KMS-11 (cell line): ENCODE results near the gene KIAA2012.

Source experiments
- H2AFZ ChIP-seq: fragments of 200-600 bp; sonication (generic); 2 replicates; pipeline ENCODE4 v1.6.1; 2016; ENCODE audit warnings: antibody characterized with exemption, mixed run types, low read depth
- H3K27ac ChIP-seq: fragments of 200-600 bp; sonication (generic); 2 replicates; pipeline ENCODE4 v1.6.1; 2016; ENCODE audit warnings: mild to moderate bottlenecking, mixed run types
- H3K27me3 ChIP-seq: fragments of 200-600 bp; sonication (generic); 2 replicates; pipeline ENCODE4 v1.6.1; 2017; ENCODE audit warnings: mild to moderate bottlenecking, low read depth, mixed run types, moderate library complexity; ENCODE audit not compliant: insufficient read depth
- H3K36me3 ChIP-seq: fragments of 200-600 bp; sonication (generic); 2 replicates; pipeline ENCODE4 v1.6.1; 2017; ENCODE audit warnings: mild to moderate bottlenecking, mixed run types; ENCODE audit not compliant: insufficient read depth
- H3K4me1 ChIP-seq: fragments of 200-600 bp; sonication (generic); 2 replicates; pipeline ENCODE4 v1.6.1; 2016; ENCODE audit warnings: mild to moderate bottlenecking, low read depth, mixed run types; ENCODE audit not compliant: poor library complexity, severe bottlenecking
- H3K4me2 ChIP-seq: fragments of 200-600 bp; sonication (generic); 2 replicates; pipeline ENCODE4 v1.7.0; 2016; ENCODE audit warnings: mild to moderate bottlenecking, mixed run types
- H3K4me3 ChIP-seq: fragments of 200-600 bp; sonication (generic); IDR thresholded peaks from 2 replicates; pipeline ENCODE4 v1.6.1; 2017; ENCODE audit warnings: low read depth, low read length, mixed read lengths; ENCODE audit not compliant: insufficient read depth
- H3K79me2 ChIP-seq: fragments of 200-600 bp; sonication (generic); 2 replicates; pipeline ENCODE4 v1.6.1; 2016; ENCODE audit warnings: low read depth, mixed run types; ENCODE audit not compliant: insufficient read depth
- H3K9ac ChIP-seq: fragments of 200-600 bp; sonication (generic); 2 replicates; pipeline ENCODE4 v1.6.1; 2016; ENCODE audit warnings: mild to moderate bottlenecking, mixed run types
- H4K20me1 ChIP-seq: fragments of 200-600 bp; sonication (generic); 2 replicates; pipeline ENCODE4 v1.6.1; 2016; ENCODE audit warnings: mild to moderate bottlenecking, mixed run types; ENCODE audit not compliant: insufficient read depth
- CTCF ChIP-seq: fragments of 200-600 bp; sonication (generic); conservative IDR thresholded peaks from 2 replicates; pipeline ENCODE4 v1.6.1; 2017; ENCODE audit warnings: low read depth, mild to moderate bottlenecking, antibody characterized with exemption, low read length, moderate library complexity, mixed read lengths

Gene KIAA2012

GRCh38 chr2:202201220-202202160, 128.4 kb downstream of the KIAA2012 start:
- no peaks in the 10 kb centered on the region for H3K4me1 ChIP-seq
- H3K4me2 ChIP-seq: no peak overlapping the region
- H3K79me2 ChIP-seq: no peaks in the 10 kb centered on the region
- no peak overlapping the region for H3K27ac ChIP-seq
- H3K36me3 ChIP-seq: no peaks in the 10 kb centered on the region
- no peak for TF ChIP-seq CTCF
- H2AFZ ChIP-seq: no peak overlapping the region
- no peaks in the 10 kb centered on the region for H4K20me1 ChIP-seq
- no peak overlapping the region for H3K9ac ChIP-seq
- H3K27me3 ChIP-seq: no peaks in the 10 kb centered on the region
- no peak overlapping the region for H3K4me3 ChIP-seq

GRCh38 chr2:202203348-202203747, 130.3 kb downstream of the KIAA2012 start:
- no peaks in the 10 kb centered on the region for H3K27me3 ChIP-seq
- no peak overlapping the region for H3K4me2 ChIP-seq
- TF ChIP-seq CTCF: no peak
- H3K9ac ChIP-seq: no peak overlapping the region
- H4K20me1 ChIP-seq: no peaks in the 10 kb centered on the region
- no peaks in the 10 kb centered on the region for H3K79me2 ChIP-seq
- no peak overlapping the region for H3K27ac ChIP-seq
- no peaks in the 10 kb centered on the region for H3K4me1 ChIP-seq
- no peaks in the 10 kb centered on the region for H3K36me3 ChIP-seq
- H3K4me3 ChIP-seq: no peak overlapping the region
- H2AFZ ChIP-seq: no peak overlapping the region

- no peak overlapping the region for H3K27ac ChIP-seq
- no peak overlapping the region for H3K4me2 ChIP-seq
- no peaks in the 10 kb centered on the region for H3K4me1 ChIP-seq
- no peaks in the 10 kb centered on the region for H3K79me2 ChIP-seq
- H3K9ac ChIP-seq: no peak overlapping the region
- no peak overlapping the region for H3K4me3 ChIP-seq
- TF ChIP-seq CTCF: no peak
- no peaks in the 10 kb centered on the region for H3K27me3 ChIP-seq
- no peaks in the 10 kb centered on the region for H4K20me1 ChIP-seq
- no peaks in the 10 kb centered on the region for H3K36me3 ChIP-seq
- H2AFZ ChIP-seq: no peak overlapping the region
These were observed 131.8 kb downstream of the KIAA2012 start for GRCh38 chr2:202204855-202205254.

GRCh38 chr2:202208526-202208925, 135.5 kb downstream of the KIAA2012 start:
- TF ChIP-seq CTCF: no peak
- no peaks in the 10 kb centered on the region for H3K36me3 ChIP-seq

More at GRCh38 chr2:202208526-202208925, 135.5 kb downstream of the KIAA2012 start:
- no peak overlapping the region for H2AFZ ChIP-seq
- no peaks in the 10 kb centered on the region for H3K27me3 ChIP-seq
- H3K27ac ChIP-seq: no peak overlapping the region
- H3K9ac ChIP-seq: no peak overlapping the region
- H3K4me3 ChIP-seq: no peak overlapping the region
- no peaks in the 10 kb centered on the region for H3K4me1 ChIP-seq
- no peak overlapping the region for H3K4me2 ChIP-seq
- H3K79me2 ChIP-seq: no peaks in the 10 kb centered on the region
- H4K20me1 ChIP-seq: no peaks in the 10 kb centered on the region
